ENCODE measurements around the gene CHST7. TPM values are rescaled to one million over a fixed set of nuclear protein-coding genes. Genes with fewer than 3 reads are reported as not detected.

CHST7 gene
- total and polyA plus RNA-seq, 2 donors (not counting 1 experiment from before 2014, with no cell fraction given), result 1.3 to 2.6 TPM

DNA sequence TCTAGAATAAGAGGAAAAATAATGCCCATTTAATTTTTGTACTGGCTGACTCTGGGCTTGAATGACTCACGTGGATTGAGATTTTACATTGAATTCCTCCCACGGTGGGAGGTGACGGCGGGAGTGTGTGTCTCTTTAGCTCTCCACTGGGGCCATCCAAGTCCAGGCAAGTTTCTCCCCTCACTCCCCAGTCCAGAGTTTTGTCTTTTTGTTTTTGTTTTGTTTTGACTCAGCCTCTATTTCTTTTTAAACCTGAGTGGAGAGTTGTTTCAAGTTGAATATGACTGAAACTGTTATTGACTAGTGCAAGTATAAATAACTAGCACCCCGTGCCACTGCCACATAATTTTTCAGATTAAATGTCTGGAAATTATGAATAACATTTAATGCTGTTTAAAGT is 13.6 kb downstream of the CHST7 start:
- no peak for ATAC-seq (ENCODE audit: low read depth)
- Histone ChIP-seq H3K36me3 (replicated peaks in 1 of 2; ENCODE audit: control extremely low read depth in 1 of 2, control insufficient read depth in 1 of 2, extremely low read depth in 1 of 2, insufficient read depth in 2 of 2, low read length in 1 of 2) (no peaks in the 10 kb centered on the region), H3K79me2 (ENCODE audit: control insufficient read depth, insufficient read depth, low read length) (no peaks in the 10 kb centered on the region), H2AFZ (ENCODE audit: insufficient read depth, low read depth, low read length, poor library complexity, severe bottlenecking) (no peak overlapping the region), H3K9ac (ENCODE audit: low read length) (no peak overlapping the region), H3K4me2 (replicated peaks; ENCODE audit: low read depth, low read length, poor library complexity, severe bottlenecking) (no peak overlapping the region), H3K27me3 (replicated peaks in 1 of 4; ENCODE audit: control extremely low read depth in 1 of 4, control insufficient read depth in 3 of 4, insufficient read depth in 4 of 4, low read length in 3 of 4) (no peaks in the 10 kb centered on the region), H3K9me3 (ENCODE audit: control extremely low read depth in 1 of 3, control insufficient read depth in 2 of 3, insufficient read depth in 1 of 3, low read length in 2 of 3) (no peaks in the 10 kb centered on the region), H3K4me3 (ENCODE audit: control extremely low read depth in 1 of 5, extremely low read depth in 1 of 5, insufficient read depth in 1 of 5, low read depth in 2 of 5, low read length in 4 of 5) (no peak overlapping the region), H4K20me1 (ENCODE audit: control insufficient read depth, insufficient read depth, low read length, poor library complexity, severe bottlenecking) (no peaks in the 10 kb centered on the region), H3K27ac (ENCODE audit: low read length in 2 of 2) (no peak overlapping the region), H3K4me1 (ENCODE audit: control insufficient read depth in 2 of 2, insufficient read depth in 2 of 2, low read length in 2 of 2) (peaks cover 10 to 12% of the 10 kb centered on the region in 2 donors)
- POLR2A ChIA-PET, result no interaction called here
- intact Hi-C loops (cut with micrococcal nuclease), result no loop called here
- H3K27me3 Mint-ChIP-seq, result no peaks in the 10 kb centered on the region
- no peak overlapping the region for H3K4me3 Mint-ChIP-seq
- TF ChIP-seq CTCF (IDR thresholded peaks at IDR 0.05), result no peak
- no peak for TF ChIP-seq EZH2 (IDR thresholded peaks at IDR 0.05; ENCODE audit: borderline replicate concordance, insufficient read depth, low read depth, low read length, poor library complexity, severe bottlenecking)
- peaks cover 14% of the 10 kb centered on the region for H3K4me1 Mint-ChIP-seq
- CTCF ChIA-PET, result interaction anchor here (0.7 kb wide), 1 partner anchor 807 kb away, joined by 3 read pairs; no protein-coding TSS in a partner anchor
- DNase-seq, result no peak
- 80% methylated on average over 1 of the region's 5 CpGs for WGBS (ENCODE audit: insufficient coverage)
- H3K9me3 Mint-ChIP-seq (ENCODE audit: insufficient read depth), result no peaks in the 10 kb centered on the region
- no peak overlapping the region for H3K27ac Mint-ChIP-seq

- CTCF ChIA-PET, result no interaction called here
- Histone ChIP-seq H3K9ac (ENCODE audit: low read length) (no peak overlapping the region), H2AFZ (ENCODE audit: insufficient read depth, low read depth, low read length, poor library complexity, severe bottlenecking) (peak overlapping the region; percentile 9), H4K20me1 (ENCODE audit: control insufficient read depth, insufficient read depth, low read length, poor library complexity, severe bottlenecking) (no peaks in the 10 kb centered on the region), H3K36me3 (replicated peaks in 1 of 2; ENCODE audit: control extremely low read depth in 1 of 2, control insufficient read depth in 1 of 2, extremely low read depth in 1 of 2, insufficient read depth in 2 of 2, low read length in 1 of 2) (no peaks in the 10 kb centered on the region), H3K4me1 (ENCODE audit: control insufficient read depth in 2 of 2, insufficient read depth in 2 of 2, low read length in 2 of 2) (peaks cover 10 to 12% of the 10 kb centered on the region in 2 donors), H3K27ac (ENCODE audit: low read length in 2 of 2) (no peak overlapping the region), H3K27me3 (replicated peaks in 1 of 4; ENCODE audit: control extremely low read depth in 1 of 4, control insufficient read depth in 3 of 4, insufficient read depth in 4 of 4, low read length in 3 of 4) (no peaks in the 10 kb centered on the region), H3K4me2 (replicated peaks; ENCODE audit: low read depth, low read length, poor library complexity, severe bottlenecking) (peak overlapping the region; percentile 17), H3K79me2 (ENCODE audit: control insufficient read depth, insufficient read depth, low read length) (no peaks in the 10 kb centered on the region), H3K4me3 (ENCODE audit: control extremely low read depth in 1 of 5, extremely low read depth in 1 of 5, insufficient read depth in 1 of 5, low read depth in 2 of 5, low read length in 4 of 5) (no peak overlapping the region), H3K9me3 (ENCODE audit: control extremely low read depth in 1 of 3, control insufficient read depth in 2 of 3, insufficient read depth in 1 of 3, low read length in 2 of 3) (no peaks in the 10 kb centered on the region)
- no peak overlapping the region for H3K27ac Mint-ChIP-seq
- no peaks in the 10 kb centered on the region for H3K9me3 Mint-ChIP-seq (ENCODE audit: insufficient read depth)
- peak overlapping the region; percentile 29 for H3K4me3 Mint-ChIP-seq
- TF ChIP-seq EZH2 (IDR thresholded peaks at IDR 0.05; ENCODE audit: borderline replicate concordance, insufficient read depth, low read depth, low read length, poor library complexity, severe bottlenecking), result no peak
- H3K27me3 Mint-ChIP-seq, result no peaks in the 10 kb centered on the region
- H3K4me1 Mint-ChIP-seq, result peaks cover 14% of the 10 kb centered on the region
- POLR2A ChIA-PET, result no interaction called here
- ATAC-seq (ENCODE audit: low read depth) (no peak), DNase-seq (no peak)
- no CpG with 5 or more reads among the region's 5 CpGs for WGBS (ENCODE audit: insufficient coverage)
- intact Hi-C loops (cut with micrococcal nuclease), result no loop called here
Measured at GRCh38 chrX:46587753-46588171, 14.2 kb downstream of the CHST7 start.
